ENCODE results near the gene NARF. TPM values are rescaled to one million over a fixed set of nuclear protein-coding genes. Genes with fewer than 3 reads are reported as not detected.
"Not testable (repeated sequence)": the region's sequence is repeated elsewhere in the genome, so short reads cannot be mapped to it uniquely, and the experiment has no call there.

NARF gene
- total RNA-seq, 1 donor from 2014 or later: 72.7 TPM

DNA sequence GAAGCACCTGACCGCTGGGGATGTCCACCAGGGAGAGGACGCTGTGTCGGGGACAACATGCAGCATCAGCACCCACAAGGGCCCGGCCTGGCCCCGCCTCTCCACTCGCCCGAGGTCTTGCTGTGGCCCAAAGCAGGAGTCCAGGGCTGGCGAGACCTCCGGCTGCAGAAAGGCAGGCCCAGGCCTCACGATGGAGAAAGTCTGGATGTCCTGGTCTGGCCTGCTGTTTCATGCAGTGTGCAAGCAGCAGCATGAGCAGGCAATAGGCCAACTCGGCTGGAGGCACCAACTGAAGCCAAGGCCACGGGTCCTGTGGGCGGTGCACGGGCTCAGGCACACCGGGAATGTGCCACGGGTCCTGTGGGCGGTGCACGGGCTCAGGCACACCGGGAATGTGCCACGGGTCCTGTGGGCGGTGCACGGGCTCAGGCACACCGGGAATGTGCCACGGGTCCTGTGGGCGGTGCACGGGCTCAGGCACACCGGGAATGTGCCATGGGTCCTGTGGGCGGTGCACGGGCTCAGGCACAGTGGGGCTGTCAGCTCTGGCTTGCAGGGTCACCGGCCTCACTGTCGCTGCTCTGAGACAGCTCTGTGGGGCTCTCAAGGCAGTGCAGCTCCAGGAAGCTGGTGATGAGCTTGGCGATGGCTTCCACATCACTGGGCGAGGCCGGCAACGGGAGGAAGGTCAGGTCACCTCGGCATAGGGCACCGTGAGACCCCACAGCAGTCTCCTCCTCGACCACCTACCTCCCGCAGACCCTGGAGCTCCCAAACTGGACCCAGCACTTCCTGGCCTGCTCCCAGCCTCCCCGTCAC is 14.9 kb upstream of the NARF start:
- no peak for DNase-seq (ENCODE audit: missing footprints)
- intact Hi-C loops (cut with DNase I): no loop called here

DNA sequence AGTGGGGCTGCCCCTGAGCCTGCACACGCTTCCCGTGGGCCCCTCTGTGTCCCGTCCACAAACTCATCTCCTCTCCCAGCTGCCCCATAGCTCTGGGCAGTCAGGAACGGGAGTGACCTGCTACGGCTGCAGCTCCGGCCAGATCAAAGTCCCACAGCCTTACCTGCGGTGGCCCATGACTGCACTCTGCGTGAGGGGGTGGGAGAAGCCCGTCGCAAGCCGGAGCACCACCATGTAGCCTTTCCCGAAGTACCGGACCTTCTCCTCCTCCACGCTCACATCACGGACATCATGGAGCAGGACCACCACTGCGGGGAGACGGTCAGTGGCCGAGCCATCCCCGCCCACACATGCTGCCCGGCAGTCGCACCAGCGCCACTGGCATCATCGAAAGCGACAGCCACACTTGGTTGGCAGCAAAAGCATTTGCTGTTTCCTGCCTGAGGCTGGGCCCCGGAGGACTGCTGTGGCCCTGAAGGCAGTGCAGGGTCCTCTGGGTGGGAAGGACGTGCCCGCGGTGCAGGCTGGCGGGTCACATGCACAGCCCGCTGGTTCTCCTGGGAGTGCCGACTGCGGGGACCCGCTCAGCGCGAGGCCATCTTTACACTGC is 14.2 kb upstream of the NARF start:
- DNase-seq (ENCODE audit: missing footprints) (no peak), ATAC-seq (no peak)
- intact Hi-C loops (cut with DNase I): no loop called here

More for the DNA sequence above, 14.9 kb upstream of the NARF start:
- ATAC-seq: no peak

DNA sequence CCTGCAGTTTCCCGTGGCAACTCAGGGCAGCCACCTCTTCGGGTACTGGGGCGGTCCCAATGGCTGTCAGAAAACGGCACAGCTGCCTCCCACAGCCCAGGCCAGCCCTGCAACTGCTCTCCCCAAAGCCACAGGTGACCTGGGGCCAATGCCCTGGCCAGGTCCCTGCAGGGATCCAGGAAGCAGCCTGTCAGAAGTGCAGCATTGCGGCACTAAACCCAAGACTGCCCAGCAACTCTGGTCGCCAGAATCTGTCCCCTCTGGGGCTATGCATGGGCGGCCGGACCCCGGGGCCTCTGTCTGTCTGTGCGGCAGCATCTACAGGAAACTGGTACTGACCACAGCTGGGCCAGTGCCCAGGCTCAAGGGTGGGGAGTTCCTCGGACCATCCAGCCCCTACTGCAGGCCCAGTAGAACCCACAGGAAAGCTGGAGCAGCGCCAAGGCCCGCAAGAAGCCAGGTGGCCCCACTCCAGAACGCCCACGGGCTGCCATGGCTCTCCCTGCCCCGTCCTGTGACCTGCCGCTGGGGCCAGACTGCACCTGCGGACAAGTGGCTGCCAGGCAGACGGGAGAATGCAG is 13.5 kb upstream of the NARF start:
- ATAC-seq: no peak
- no peak for DNase-seq (ENCODE audit: missing footprints)

DNA sequence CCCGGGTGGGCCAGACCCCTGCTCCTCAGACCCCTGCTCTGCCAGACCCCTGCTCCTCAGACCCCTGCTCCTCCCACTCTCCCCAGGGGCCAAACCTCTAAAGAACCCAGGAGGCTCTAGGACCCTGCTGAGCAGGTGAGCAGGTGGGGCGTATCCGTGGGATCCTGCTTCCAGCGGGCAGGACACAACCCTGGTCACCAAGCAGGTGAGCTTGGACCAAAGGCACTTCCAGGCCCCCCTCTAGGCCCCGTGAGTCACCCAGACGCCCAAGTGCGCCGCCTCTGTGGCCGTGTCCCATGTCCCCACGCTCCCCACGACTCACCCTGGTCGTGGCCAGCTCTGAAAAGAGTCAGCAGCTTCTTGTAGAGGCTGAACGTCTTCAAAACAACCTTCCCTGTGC is 13.0 kb upstream of the NARF start:
- intact Hi-C loops (cut with DNase I): no loop called here
- DNase-seq (ENCODE audit: missing footprints) (no peak), ATAC-seq (no peak)

More for the DNA sequence above, 13.5 kb upstream of the NARF start:
- intact Hi-C loops (cut with DNase I): no loop called here

DNA sequence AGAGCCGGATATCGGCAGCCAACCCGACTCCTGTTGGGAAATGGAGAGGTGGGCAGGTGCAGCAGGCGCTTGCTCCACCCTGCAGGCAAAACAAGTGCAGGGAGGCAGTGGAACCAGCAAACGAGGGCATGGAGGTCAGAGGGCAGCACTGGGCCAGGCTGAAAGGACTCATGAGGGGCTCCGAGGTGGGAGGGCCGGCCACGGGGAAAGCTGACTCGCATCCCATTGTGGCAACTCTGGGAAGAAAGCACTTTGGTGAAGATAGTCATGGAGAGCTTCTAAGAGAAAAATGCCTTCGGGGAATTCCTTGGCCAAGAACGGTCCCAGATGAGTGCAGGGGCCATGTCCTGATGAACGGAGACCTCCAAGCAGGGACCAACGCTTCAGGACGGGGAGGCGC is 12.4 kb upstream of the NARF start:
- ATAC-seq: no peak
- intact Hi-C loops (cut with DNase I): no loop called here
- DNase-seq (ENCODE audit: missing footprints): no peak

DNA sequence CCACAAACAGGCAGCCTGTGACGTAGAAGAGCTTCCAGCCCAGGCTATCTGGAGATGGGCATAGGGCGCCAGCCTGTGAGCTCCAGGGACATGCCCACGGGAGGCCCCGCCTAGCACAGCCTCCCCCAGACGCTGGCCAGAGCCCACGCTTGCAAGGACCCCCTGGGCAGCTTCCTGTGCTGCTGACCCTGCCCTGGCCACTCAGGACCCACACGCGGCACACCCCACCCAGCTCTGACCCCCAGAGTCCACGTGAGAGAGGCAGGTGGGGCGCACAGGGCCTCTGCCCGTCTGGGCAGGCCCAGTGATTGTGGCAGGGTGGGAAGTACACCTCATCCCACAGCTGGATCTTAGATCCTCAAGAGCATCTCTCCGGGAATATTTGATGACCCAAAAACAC is 11.9 kb upstream of the NARF start:
- no peak for DNase-seq (ENCODE audit: missing footprints)
- no peak for ATAC-seq
- intact Hi-C loops (cut with DNase I): no loop called here

DNA sequence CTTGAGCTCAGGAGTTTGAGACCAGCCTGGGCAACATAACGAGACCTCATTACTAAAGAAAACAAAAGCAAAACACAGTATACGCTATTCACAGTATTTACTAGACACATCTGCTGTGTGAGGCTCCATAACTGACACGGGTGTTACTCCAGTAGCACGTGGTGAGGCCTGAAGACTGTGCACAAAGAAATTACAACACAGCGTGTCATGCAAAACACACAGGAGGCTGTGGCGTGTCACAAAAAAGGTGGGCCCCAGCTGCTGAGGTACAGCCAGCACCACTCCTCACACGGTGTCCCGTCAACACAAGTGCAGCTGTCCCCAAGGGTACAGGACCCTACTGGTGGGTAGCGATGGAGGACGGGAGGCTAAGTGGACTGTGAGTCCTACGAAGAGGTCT is 10.7 kb upstream of the NARF start:
- DNase-seq (ENCODE audit: missing footprints) (no peak), ATAC-seq (no peak)
- intact Hi-C loops (cut with DNase I): no loop called here

DNA sequence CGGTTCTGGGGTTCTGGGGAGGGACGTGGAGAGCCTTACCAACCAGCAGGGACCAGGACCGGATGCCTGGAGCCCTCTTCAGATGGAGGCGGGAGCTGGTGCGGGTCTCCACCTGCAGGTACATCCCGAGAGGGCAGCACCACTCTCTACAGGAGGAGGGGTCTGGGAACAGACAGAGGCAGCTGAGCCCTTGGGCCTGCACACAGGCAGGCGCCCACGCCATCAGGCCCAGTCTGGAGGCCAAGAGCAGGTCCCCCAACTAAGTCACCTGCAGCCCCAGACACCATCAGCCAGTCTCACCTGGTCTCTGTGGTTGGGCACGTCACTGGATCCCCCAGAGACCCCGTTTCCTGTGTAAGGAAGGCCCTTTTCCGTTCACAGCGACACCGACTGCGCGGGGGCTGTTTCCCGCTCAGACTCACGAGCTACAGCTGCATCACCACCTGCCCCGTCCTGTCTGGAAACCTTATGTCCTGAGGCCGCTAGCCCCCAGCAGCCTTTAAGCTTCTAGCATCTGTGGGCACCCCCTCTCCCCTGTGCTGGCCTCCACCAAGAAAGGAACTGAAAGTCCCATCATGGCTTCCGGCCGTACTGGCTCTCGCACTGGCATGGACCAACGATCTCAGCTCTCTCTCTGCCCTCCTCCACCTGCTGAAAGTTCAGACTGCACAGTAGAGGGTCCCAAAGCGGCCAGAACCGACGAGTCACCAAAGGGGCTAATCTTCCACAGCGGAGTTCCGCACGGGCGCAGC is 9.2 kb upstream of the NARF start:
- DNase-seq (ENCODE audit: missing footprints) (no peak), ATAC-seq (no peak)
- intact Hi-C loops (cut with DNase I): no loop called here

DNA sequence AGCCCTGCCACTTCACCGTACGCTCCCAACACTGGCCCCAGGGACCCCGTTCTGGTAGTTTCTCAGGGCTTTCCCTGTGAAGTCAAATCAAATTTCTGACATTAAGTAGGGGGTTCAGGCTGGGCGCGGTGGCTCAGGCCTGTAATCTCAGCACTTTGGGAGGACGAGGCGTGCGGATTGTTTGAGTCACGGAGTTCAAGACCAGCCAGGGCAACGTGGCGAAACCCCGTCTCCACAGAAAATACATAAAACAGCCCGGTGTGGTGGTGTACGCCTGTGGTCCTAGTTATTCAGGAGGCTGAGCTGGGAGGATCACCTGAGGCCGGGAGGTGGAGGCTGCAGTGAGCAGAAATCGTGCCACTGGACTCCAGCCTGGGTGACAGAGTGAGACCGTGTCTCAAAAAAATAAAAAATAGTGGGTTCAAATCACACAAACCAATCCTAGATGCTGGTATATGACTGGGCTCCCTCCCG is 8.6 kb upstream of the NARF start:
- ATAC-seq: peak; percentile 1

DNA sequence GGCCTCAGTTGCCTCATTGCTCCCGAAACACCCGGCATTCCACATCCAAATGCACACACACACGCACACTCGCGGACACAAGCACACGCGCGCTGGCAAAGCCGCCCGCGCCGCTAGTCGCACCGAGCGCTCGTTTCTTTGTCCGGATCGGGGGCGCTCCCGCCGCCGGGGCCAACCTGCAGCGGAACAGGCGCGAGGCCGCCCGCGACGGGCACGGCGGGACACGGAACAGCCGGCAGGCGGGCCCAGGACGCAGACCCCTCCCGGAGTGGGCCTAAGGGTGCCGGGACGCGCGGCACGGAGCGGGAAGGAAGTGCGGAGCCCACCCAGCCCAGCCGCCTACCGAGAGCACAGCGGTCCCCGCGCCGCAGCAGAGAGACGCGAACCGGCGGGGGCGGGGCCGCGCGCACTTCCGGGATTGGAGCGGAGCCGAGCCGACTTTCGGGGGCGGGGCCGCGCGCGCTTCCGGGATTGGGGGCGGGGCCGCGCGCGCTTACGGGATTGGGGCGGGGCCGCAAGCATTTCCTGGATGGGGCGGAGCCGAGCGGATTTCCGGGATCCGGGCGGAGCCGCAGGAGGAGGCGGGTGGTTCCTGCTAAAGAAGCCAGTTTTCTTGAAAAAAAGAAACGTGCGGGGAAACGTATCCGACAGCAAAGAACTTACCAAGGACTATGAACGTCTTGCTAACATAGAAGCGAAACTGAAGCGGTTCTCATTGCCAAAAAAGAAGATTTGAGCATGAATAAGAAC is 8.0 kb upstream of the NARF start, which contains the start of gene CYBC1:
Gene CYBC1 (minus strand): TSS at position 396 of the 750 bp plus-strand sequence. CDS start 1,498 bp downstream, outside the sequence.
- DNase-seq (ENCODE audit: missing footprints): peak; percentile 96
- peak; percentile 96 for ATAC-seq
- intact Hi-C loops (cut with DNase I): loop anchor here (5.0 kb wide), 1 partner anchor 33 kb away; the partner anchor contains the start of genes HEXD and OGFOD3

More for the DNA sequence above, 8.6 kb upstream of the NARF start:
- no peak for DNase-seq (ENCODE audit: missing footprints)
- intact Hi-C loops (cut with DNase I): loop anchor here (5.0 kb wide), 1 partner anchor 33 kb away; the partner anchor contains the start of genes HEXD and OGFOD3

DNA sequence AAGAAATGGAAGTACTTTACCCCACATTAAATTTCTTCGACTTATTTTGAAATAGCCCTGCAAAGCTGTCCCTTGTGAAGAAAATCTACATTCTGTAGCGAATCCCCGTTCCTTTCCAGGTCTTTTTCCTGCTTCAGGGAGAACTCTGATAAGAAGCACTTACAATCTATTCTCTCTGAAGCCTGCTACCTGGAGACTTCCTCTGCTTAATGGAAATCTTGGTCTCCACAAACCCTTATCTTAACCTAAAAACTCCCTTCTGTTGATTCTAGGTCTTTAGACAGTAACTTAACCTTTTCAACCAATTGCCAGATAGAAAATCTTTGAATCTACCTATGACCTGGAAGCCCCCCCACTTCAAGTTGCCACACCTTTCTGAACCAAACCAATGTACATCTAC is 6.4 kb upstream of the NARF start:
- intact Hi-C loops (cut with DNase I): loop anchor here (5.0 kb wide), 1 partner anchor 35 kb away; the partner anchor contains the start of genes HEXD and OGFOD3
- ATAC-seq: no peak
- DNase-seq (ENCODE audit: missing footprints): no peak

DNA sequence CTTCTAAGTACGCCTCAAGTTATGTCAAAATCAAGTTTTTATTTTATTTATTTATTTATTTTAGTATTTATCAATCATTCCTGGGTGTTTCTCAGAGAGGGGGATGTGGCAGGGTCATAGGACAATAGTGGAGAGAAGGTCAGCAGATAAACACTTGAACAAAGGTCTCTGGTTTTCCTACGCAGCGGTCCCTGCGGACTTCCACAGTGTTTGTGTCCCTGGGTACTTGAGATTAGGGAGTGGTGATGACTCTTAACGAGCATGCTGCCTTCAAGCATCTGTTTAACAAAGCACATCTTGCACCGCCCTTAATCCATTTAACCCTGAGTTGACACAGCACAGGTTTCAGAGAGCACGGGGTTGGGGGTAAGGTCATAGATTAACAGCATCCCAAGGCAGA is 5.4 kb upstream of the NARF start:
- not testable (repeated sequence) for ATAC-seq; DNase-seq (ENCODE audit: missing footprints)
- intact Hi-C loops (cut with DNase I): loop anchor here (5.0 kb wide), 1 partner anchor 36 kb away; the partner anchor contains the start of genes HEXD and OGFOD3

DNA sequence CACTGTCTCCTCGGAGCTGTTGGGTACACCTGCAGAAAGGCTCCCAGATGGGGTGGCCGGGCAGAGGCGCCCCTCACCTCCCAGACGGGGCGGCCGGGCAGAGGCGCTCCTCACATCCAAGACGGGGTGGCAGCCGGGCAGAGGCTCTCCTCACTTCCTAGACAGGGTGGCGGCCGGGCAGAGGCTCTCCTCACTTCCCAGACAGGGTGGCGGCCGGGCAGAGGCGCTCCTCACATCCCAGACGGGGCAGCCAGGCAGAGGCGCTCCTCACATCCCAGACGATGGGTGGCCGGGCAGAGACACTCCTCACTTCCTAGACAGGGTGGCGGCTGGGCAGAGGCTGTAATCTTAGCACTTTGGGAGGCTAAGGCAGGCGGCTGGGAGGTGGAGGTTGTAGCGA is 4.8 kb upstream of the NARF start:
- DNase-seq (ENCODE audit: missing footprints); ATAC-seq: not testable (repeated sequence)
- intact Hi-C loops (cut with DNase I): loop anchor here (5.0 kb wide), 1 partner anchor 36 kb away; the partner anchor contains the start of genes HEXD and OGFOD3

DNA sequence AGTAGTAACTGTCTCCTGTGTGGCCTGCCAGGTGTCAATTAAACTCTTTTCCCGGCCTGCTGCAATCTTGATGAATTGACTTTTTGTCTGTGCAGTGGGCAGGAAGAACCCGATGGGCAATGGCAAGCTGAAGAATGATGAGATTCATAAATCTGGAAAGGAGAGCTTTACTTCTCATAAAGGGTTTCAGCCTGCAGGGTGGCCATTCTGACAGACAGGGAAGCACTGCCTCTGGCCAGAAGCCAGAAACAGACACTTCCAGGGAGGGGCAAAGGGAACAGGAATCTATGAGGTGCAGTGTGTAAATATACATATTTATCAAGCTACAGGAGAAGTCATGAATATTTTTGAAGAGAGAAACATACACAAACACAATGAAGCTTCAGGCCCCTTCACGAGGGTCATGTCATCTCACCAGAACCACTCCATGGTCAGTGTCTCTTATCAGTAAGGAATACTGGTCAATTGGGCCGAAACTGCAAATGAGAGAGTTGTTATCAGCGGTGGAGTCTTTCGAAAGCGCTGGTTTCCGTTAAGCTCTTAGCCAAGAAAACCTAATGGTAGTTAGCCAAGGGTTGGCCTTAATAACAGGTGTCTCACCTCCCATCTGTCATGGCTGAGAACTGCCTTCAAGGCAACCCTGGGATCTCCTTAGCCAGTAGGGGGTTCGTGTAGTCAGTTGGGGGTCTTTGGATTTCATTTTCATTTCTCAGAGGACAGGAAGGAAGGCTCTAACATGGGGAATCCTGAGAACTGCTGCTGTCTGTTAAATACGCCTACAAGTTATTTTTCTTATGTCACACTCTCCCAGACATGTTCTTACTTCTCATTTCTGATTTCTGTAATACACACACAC is 1.2 kb upstream of the NARF start:
- intact Hi-C loops (cut with DNase I): no loop called here
- DNase-seq (ENCODE audit: missing footprints) (no peak), ATAC-seq (no peak)

DNA sequence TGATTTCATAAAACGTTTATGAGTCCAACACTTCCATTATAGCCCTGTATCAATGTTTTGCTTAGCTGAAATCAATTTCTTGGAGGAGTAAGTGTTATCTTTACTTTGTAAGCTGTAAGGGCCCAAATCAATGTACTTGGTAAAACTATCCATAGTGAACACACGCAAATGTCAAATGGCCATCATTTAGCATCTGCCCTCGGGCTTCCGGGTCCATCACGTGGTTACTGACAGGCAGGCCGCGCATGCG is 687 bp upstream of the NARF start:
- DNase-seq (ENCODE audit: missing footprints): no peak
- no peak for ATAC-seq
- intact Hi-C loops (cut with DNase I): loop anchor here (1.0 kb wide), 1 partner anchor 70 kb away; no protein-coding TSS in a partner anchor

DNA sequence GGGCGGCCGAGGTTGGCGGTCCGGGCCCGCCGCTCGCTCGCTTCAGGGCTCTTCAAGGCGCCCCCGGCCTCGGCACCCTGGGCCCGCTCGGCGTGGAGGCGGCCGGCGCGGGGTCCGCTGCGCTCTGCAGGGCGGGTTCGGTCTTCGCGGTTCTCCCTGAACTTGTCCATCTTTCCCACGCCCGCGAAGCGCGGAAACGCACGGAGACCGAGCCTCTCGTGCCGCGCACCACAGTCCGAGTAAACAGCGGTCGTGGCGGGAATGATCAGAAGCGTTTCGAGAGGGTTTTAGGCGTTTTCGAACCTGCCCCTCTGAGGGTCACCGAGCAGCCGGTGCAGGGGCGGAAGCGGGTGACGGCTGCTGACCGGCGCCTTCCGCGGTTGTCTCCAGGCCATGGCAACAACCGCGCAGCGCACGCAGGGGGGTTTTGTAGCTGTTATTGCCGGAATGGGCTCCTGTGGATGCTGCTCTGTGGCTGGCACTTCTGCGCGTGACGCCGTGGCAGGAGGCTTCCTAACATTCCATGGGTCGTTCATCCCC is 414 bp downstream of the NARF start:
- no peak for ATAC-seq
- intact Hi-C loops (cut with DNase I): loop anchor here (1.0 kb wide), 1 partner anchor 69 kb away; no protein-coding TSS in a partner anchor
- no peak for DNase-seq (ENCODE audit: missing footprints)

DNA sequence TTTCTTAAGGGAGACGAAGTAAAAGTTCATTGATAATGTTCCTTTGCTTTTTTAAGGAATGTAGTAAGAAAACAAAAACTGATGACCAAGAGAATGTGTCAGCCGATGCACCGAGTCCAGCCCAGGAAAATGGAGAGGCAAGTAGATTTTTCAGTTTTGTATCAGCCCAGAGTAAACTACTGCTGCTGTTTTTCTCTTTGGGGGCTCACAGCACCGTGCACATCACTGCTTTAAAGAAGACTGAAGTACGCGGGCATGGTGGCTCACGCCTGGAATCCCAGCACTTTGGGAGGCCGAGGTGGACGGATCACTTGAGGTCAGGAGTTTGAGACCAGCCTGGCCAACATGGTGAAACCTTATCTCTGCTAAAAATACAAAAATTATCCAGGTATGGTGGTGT is 1.4 kb downstream of the NARF start:
- DNase-seq (ENCODE audit: missing footprints); intact Hi-C loops (cut with DNase I); ATAC-seq: not testable (repeated sequence)
